GM12878 (cell line): ENCODE measurements around the gene SYNGAP1. TPM values are rescaled to one million over a fixed set of nuclear protein-coding genes. Genes with fewer than 3 reads are reported as not detected.

Source experiments
- ASH2L ChIP-seq: fragments of 300-600, 200-600 bp; sonication (generic); IDR thresholded peaks from 2 replicates; pipeline ENCODE4 v1.6.1; 2017; ENCODE audit warnings: low read depth, mild to moderate bottlenecking, borderline replicate concordance
- BMI1 ChIP-seq: fragments of 450-650 bp; IDR thresholded peaks from 2 replicates; pipeline ENCODE4 v1.6.1; 2016; ENCODE audit warnings: mild to moderate bottlenecking, moderate library complexity, borderline replicate concordance
- MAX ChIP-seq: IDR thresholded peaks from 2 replicates; pipeline ENCODE4 v1.6.1; 2012; ENCODE audit warnings: low read depth, low read length, improper control_type of control experiment
- MTA3 ChIP-seq: IDR thresholded peaks from 2 replicates; pipeline ENCODE4 v1.6.1; 2012; ENCODE audit warnings: low read length, inconsistent platforms, borderline replicate concordance
- RB1 ChIP-seq: fragments of 450-650 bp; formaldehyde crosslinking; IDR thresholded peaks from 2 replicates; pipeline ENCODE4 v1.6.1; 2017; ENCODE audit warnings: mild to moderate bottlenecking, borderline replicate concordance
- SKIL ChIP-seq: fragments of 450-650 bp; IDR thresholded peaks from 2 replicates; pipeline ENCODE4 v1.6.1; 2017; ENCODE audit warnings: mild to moderate bottlenecking, low read depth, inconsistent platforms; ENCODE audit not compliant: poor library complexity, severe bottlenecking
- SP1 ChIP-seq: IDR thresholded peaks from one replicate; pipeline ENCODE4 v1.6.1; 2011; ENCODE audit warnings: low read depth, low read length
- STAT3 ChIP-seq: IDR thresholded peaks from 2 replicates; pipeline ENCODE4 v1.6.1; 2011; ENCODE audit warnings: low read depth, low read length, improper control_type of control experiment
- TCF7 ChIP-seq: IDR thresholded peaks from 2 replicates; pipeline ENCODE4 v1.6.1; 2014; ENCODE audit warnings: antibody characterized with exemption, borderline replicate concordance
- USF2 ChIP-seq: IDR thresholded peaks from 2 replicates; pipeline ENCODE4 v1.6.1; 2011; ENCODE audit warnings: low read depth, low read length, improper control_type of control experiment, borderline replicate concordance
- YY1 ChIP-seq: IDR thresholded peaks from 2 replicates; pipeline ENCODE4 v1.6.1; 2011; ENCODE audit warnings: low read depth, mild to moderate bottlenecking, low read length
- ZBTB33 ChIP-seq: fragments of 450-650 bp; IDR thresholded peaks from 2 replicates; pipeline ENCODE4 v1.6.1; 2017; ENCODE audit warnings: mild to moderate bottlenecking
- ZNF274 ChIP-seq: IDR thresholded peaks from one replicate; pipeline ENCODE4 v1.8.0; 2011; ENCODE audit not compliant: insufficient read length, insufficient read depth
- polyA plus RNA-seq, 11 experiments: library from polyadenylated mRNA; depleted of rRNA in 4 of 11; unstranded in 6 of 11; stranded (reverse) in 5 of 11; fragments of >200 nt; fragmentation: Nextera tagmentation in 4 of 11; fragmentation: Illumina TruSeq in 1 of 11; extraction: Ambion mirVana in 4 of 11; extraction: Trizol in 1 of 11; gene quantifications; 1 replicate in 1 of 11; 2 replicates in 10 of 11; pipeline versions ENCODE4 v1.2.1 to v1.2.3, GENCODE V29; 2011 to 2016; ENCODE audit warnings: inconsistent platforms in 2 of 11, missing spikeins in 2 of 11, low read depth in 1 of 11
- total RNA-seq, 4 experiments: library from RNA; depleted of rRNA in 3 of 4; stranded (reverse); fragments of >200 nt in 3 of 4; fragmentation: Illumina TruSeq in 1 of 4; extraction: Trizol in 1 of 4; gene quantifications; 2 replicates each; pipeline versions ENCODE4 v1.2.1 to v1.2.3, GENCODE V29; 2013 to 2021
- TF ChIP-seq, protein P1 (sequence below): fragments of 450-650 bp; IDR thresholded peaks from 2 replicates; pipeline ENCODE4 v1.6.1; 2014; ENCODE audit warnings: mild to moderate bottlenecking
- TF ChIP-seq, protein P2 (sequence below): fragments of 450-650 bp; formaldehyde crosslinking; IDR thresholded peaks from 2 replicates; pipeline ENCODE4 v1.5.0; 2022; ENCODE audit warnings: mild to moderate bottlenecking, missing genetic modification characterization
- TF ChIP-seq, protein P3 (sequence below): fragments of 450-650 bp; IDR thresholded peaks from 2 replicates; pipeline ENCODE4 v1.6.1; 2018; ENCODE audit warnings: mild to moderate bottlenecking, low read depth, moderate library complexity; ENCODE audit not compliant: partially characterized antibody

Gene SYNGAP1
- total and polyA plus RNA-seq, 10 of the 15 experiments (the other 5 are each of a cell fraction or from before 2014, with no cell fraction given), result 0.05 to 9.2 (median 1.2) TPM

DNA sequence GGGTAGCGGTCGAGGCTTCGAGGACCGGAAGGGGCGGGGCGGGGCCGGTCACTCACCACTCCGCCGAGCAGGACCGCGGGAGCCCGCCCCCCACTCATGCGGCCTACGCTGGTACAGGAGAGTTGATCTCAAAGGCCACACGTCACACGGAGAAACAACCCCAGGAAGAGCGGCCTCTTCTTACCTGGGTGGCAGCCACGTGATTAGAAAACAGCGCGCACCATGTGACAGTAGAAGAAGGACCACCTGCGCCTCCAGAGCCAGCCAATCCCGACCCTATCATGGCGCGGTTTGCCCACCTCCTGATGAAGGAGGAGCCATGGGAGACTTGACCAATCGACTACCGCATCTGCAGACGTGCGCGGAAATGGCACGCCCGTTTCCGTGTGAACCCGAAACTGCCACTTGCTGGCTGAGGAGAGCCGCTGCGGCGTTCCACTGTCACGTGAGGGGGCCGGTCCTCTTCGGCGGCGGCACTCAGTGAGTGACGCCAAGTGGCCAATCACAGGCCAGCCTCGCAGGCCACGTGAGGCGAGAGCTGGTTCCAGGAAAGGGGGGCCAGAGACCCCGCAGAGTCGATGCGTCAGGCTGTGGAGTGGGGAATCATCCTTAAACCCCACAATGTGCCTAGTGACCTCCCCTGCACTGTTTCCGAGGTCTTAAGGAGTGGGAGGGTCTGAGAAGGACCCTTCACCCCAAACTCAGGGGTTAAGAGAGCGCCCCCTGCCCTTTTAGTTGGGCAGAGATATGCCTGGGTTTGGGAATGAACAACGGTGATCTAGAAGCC is 1.8 kb upstream of the SYNGAP1 start, which contains the start of gene CUTA (continued):
- TF ChIP-seq RB1 (no peak), ZNF274 (no peak), STAT3 (no peak), MTA3 (no peak), ASH2L (no peak), SKIL (no peak), USF2 (peak; percentile 96), SP1 (no peak), TCF7 (no peak), BMI1 (no peak), YY1 (peak; percentile 76), ZBTB33 (no peak), MAX (peak; percentile 97)
- TF ChIP-seq, protein P1, sequence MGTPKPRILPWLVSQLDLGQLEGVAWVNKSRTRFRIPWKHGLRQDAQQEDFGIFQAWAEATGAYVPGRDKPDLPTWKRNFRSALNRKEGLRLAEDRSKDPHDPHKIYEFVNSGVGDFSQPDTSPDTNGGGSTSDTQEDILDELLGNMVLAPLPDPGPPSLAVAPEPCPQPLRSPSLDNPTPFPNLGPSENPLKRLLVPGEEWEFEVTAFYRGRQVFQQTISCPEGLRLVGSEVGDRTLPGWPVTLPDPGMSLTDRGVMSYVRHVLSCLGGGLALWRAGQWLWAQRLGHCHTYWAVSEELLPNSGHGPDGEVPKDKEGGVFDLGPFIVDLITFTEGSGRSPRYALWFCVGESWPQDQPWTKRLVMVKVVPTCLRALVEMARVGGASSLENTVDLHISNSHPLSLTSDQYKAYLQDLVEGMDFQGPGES, result peak; percentile 59
- TF ChIP-seq, protein P2, sequence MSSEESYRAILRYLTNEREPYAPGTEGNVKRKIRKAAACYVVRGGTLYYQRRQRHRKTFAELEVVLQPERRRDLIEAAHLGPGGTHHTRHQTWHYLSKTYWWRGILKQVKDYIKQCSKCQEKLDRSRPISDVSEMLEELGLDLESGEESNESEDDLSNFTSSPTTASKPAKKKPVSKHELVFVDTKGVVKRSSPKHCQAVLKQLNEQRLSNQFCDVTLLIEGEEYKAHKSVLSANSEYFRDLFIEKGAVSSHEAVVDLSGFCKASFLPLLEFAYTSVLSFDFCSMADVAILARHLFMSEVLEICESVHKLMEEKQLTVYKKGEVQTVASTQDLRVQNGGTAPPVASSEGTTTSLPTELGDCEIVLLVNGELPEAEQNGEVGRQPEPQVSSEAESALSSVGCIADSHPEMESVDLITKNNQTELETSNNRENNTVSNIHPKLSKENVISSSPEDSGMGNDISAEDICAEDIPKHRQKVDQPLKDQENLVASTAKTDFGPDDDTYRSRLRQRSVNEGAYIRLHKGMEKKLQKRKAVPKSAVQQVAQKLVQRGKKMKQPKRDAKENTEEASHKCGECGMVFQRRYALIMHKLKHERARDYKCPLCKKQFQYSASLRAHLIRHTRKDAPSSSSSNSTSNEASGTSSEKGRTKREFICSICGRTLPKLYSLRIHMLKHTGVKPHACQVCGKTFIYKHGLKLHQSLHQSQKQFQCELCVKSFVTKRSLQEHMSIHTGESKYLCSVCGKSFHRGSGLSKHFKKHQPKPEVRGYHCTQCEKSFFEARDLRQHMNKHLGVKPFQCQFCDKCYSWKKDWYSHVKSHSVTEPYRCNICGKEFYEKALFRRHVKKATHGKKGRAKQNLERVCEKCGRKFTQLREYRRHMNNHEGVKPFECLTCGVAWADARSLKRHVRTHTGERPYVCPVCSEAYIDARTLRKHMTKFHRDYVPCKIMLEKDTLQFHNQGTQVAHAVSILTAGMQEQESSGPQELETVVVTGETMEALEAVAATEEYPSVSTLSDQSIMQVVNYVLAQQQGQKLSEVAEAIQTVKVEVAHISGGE, result no peak
- TF ChIP-seq, protein P3, sequence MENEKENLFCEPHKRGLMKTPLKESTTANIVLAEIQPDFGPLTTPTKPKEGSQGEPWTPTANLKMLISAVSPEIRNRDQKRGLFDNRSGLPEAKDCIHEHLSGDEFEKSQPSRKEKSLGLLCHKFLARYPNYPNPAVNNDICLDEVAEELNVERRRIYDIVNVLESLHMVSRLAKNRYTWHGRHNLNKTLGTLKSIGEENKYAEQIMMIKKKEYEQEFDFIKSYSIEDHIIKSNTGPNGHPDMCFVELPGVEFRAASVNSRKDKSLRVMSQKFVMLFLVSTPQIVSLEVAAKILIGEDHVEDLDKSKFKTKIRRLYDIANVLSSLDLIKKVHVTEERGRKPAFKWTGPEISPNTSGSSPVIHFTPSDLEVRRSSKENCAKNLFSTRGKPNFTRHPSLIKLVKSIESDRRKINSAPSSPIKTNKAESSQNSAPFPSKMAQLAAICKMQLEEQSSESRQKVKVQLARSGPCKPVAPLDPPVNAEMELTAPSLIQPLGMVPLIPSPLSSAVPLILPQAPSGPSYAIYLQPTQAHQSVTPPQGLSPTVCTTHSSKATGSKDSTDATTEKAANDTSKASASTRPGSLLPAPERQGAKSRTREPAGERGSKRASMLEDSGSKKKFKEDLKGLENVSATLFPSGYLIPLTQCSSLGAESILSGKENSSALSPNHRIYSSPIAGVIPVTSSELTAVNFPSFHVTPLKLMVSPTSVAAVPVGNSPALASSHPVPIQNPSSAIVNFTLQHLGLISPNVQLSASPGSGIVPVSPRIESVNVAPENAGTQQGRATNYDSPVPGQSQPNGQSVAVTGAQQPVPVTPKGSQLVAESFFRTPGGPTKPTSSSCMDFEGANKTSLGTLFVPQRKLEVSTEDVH, result peak; percentile 23
